ENCODE data around the gene SERPINB6. TPM values are rescaled to one million over a fixed set of nuclear protein-coding genes. Genes with fewer than 3 reads are reported as not detected.
A peak's percentile ranks its signal among the peaks of the same experiment; 100 is the strongest.

Gene SERPINB6
- total RNA-seq, 1 donor from 2014 or later: 186 TPM

- Mint-ChIP-seq H3K27ac (ENCODE audit: unreplicated experiment) (no peak overlapping the region), H3K27me3 (ENCODE audit: unreplicated experiment) (peaks cover 2% of the 10 kb centered on the region), H3K4me3 (ENCODE audit: unreplicated experiment) (no peak overlapping the region), H3K4me1 (ENCODE audit: unreplicated experiment) (peaks cover 17% of the 10 kb centered on the region), H3K9me3 (ENCODE audit: unreplicated experiment) (no peaks in the 10 kb centered on the region), H3K36me3 (ENCODE audit: low read depth, unreplicated experiment) (peaks cover 52% of the 10 kb centered on the region)
- no peak for DNase-seq (ENCODE audit: low spot score)
- no peak for TF ChIP-seq CTCF (IDR thresholded peaks at IDR 0.05; ENCODE audit: unreplicated experiment)
Observed at GRCh38 chr6:2951728-2952127, 19.6 kb downstream of the SERPINB6 start.

- TF ChIP-seq CTCF (IDR thresholded peaks at IDR 0.05; ENCODE audit: unreplicated experiment): no peak
- Mint-ChIP-seq H3K4me1 (ENCODE audit: unreplicated experiment) (peaks cover 17% of the 10 kb centered on the region), H3K9me3 (ENCODE audit: unreplicated experiment) (no peaks in the 10 kb centered on the region), H3K27me3 (ENCODE audit: unreplicated experiment) (peaks cover 2% of the 10 kb centered on the region), H3K4me3 (ENCODE audit: unreplicated experiment) (no peak overlapping the region), H3K27ac (ENCODE audit: unreplicated experiment) (no peak overlapping the region), H3K36me3 (ENCODE audit: low read depth, unreplicated experiment) (peaks cover 48% of the 10 kb centered on the region)
- DNase-seq (ENCODE audit: low spot score): no peak
Observed at GRCh38 chr6:2950713-2951112, 20.7 kb downstream of the SERPINB6 start.

- Mint-ChIP-seq H3K4me1 (ENCODE audit: unreplicated experiment) (peaks cover 20% of the 10 kb centered on the region), H3K9me3 (ENCODE audit: unreplicated experiment) (no peaks in the 10 kb centered on the region), H3K36me3 (ENCODE audit: low read depth, unreplicated experiment) (peaks cover 48% of the 10 kb centered on the region), H3K4me3 (ENCODE audit: unreplicated experiment) (peak overlapping the region; percentile 27), H3K27ac (ENCODE audit: unreplicated experiment) (no peak overlapping the region), H3K27me3 (ENCODE audit: unreplicated experiment) (peaks cover 2% of the 10 kb centered on the region)
- no peak for TF ChIP-seq CTCF (IDR thresholded peaks at IDR 0.05; ENCODE audit: unreplicated experiment)
- DNase-seq (ENCODE audit: low spot score): no peak
Observed at GRCh38 chr6:2949536-2950083, 21.8 kb downstream of the SERPINB6 start.

- H3K9me3 Mint-ChIP-seq (ENCODE audit: unreplicated experiment): no peaks in the 10 kb centered on the region
- H3K36me3 Mint-ChIP-seq (ENCODE audit: low read depth, unreplicated experiment): peaks cover 43% of the 10 kb centered on the region
- peak overlapping the region; percentile 27 for H3K4me3 Mint-ChIP-seq (ENCODE audit: unreplicated experiment)
- DNase-seq (ENCODE audit: low spot score): no peak
- TF ChIP-seq CTCF (IDR thresholded peaks at IDR 0.05; ENCODE audit: unreplicated experiment): no peak
- no peak overlapping the region for H3K27ac Mint-ChIP-seq (ENCODE audit: unreplicated experiment)
- H3K27me3 Mint-ChIP-seq (ENCODE audit: unreplicated experiment): peaks cover 2% of the 10 kb centered on the region
- peaks cover 20% of the 10 kb centered on the region for H3K4me1 Mint-ChIP-seq (ENCODE audit: unreplicated experiment)
Observed at GRCh38 chr6:2949121-2949520, 22.2 kb downstream of the SERPINB6 start.

- peaks cover 3% of the 10 kb centered on the region for H3K27me3 Mint-ChIP-seq (ENCODE audit: unreplicated experiment)
- peaks cover 41% of the 10 kb centered on the region for H3K36me3 Mint-ChIP-seq (ENCODE audit: low read depth, unreplicated experiment)
- no peaks in the 10 kb centered on the region for H3K9me3 Mint-ChIP-seq (ENCODE audit: unreplicated experiment)
- peak overlapping the region; percentile 32 for H3K4me3 Mint-ChIP-seq (ENCODE audit: unreplicated experiment)
- no peak overlapping the region for H3K27ac Mint-ChIP-seq (ENCODE audit: unreplicated experiment)
- DNase-seq (ENCODE audit: low spot score): no peak
- TF ChIP-seq CTCF (IDR thresholded peaks at IDR 0.05; ENCODE audit: unreplicated experiment): no peak
- peaks cover 23% of the 10 kb centered on the region for H3K4me1 Mint-ChIP-seq (ENCODE audit: unreplicated experiment)
Observed at GRCh38 chr6:2948228-2949025, 22.9 kb downstream of the SERPINB6 start.
